ENCODE measurements around the gene TRIM45. TPM values are rescaled to one million over a fixed set of nuclear protein-coding genes. Genes with fewer than 3 reads are reported as not detected.

The TRIM45 gene
- 8.7 TPM for total RNA-seq

GRCh38 chr1:117121589-117122329 lies at the start of gene TRIM45:
TRIM45 (minus strand) TSS chr1:117121749; CDS start chr1:117121201, 548 bp downstream.

Other genes starting within 250 kb of the TRIM45 start
- gene PTGFRN, start 211.8 kb downstream of the TRIM45 start, total RNA-seq: 75.4 TPM
- 1.5 TPM for gene CD101, start 120.0 kb downstream of the TRIM45 start, total RNA-seq
- 27.8 TPM for gene TTF2, start 61.4 kb downstream of the TRIM45 start, total RNA-seq
- gene VTCN1, start 89.2 kb upstream of the TRIM45 start, total RNA-seq: 6.0 TPM
- 66.1 TPM for gene MAN1A2, start 245.7 kb upstream of the TRIM45 start, total RNA-seq